DND-41 (cell line): Measurements from ENCODE around the gene ZNF431.

Source experiments
- ATAC-seq: fragments of 200-7000 bp; cut with Tn5 transposase; 3 replicates; pipeline ENCODE4 v1.9.1; 2021; ENCODE audit warnings: low read depth; ENCODE audit not compliant: insufficient read depth
- DNase-seq: peaks from one replicate; pipeline ENCODE4 v3.0.0-alpha.2; 2020
- H2AFZ ChIP-seq: 2 replicates; pipeline ENCODE4 v1.6.0; 2012; ENCODE audit warnings: low read depth, low read length
- H3K27ac ChIP-seq: 2 replicates; pipeline ENCODE4 v1.5.1; 2012; ENCODE audit warnings: low read length, inconsistent platforms
- H3K27me3 ChIP-seq: fragments of 200-600 bp; sonication (generic); 2 replicates; pipeline ENCODE4 v1.6.0; 2012; ENCODE audit warnings: low read length, mild to moderate bottlenecking, inconsistent platforms; ENCODE audit not compliant: insufficient read depth, poor library complexity
- H3K36me3 ChIP-seq: 2 replicates; pipeline ENCODE4 v1.5.1; 2012; ENCODE audit warnings: low read length, inconsistent platforms; ENCODE audit not compliant: insufficient read depth
- H3K4me1 ChIP-seq: 2 replicates; pipeline ENCODE4 v1.5.1; 2012; ENCODE audit warnings: mild to moderate bottlenecking, low read length; ENCODE audit not compliant: insufficient read depth
- H3K4me2 ChIP-seq: 2 replicates; pipeline ENCODE4 v1.6.0; 2012; ENCODE audit warnings: mild to moderate bottlenecking, moderate library complexity, low read length, inconsistent platforms; ENCODE audit not compliant: insufficient read depth
- H3K4me3 ChIP-seq, 2 experiments: fragments of 200-600 bp in 1 of 2; shearing (Covaris generic) in 1 of 2; 2 replicates each; pipeline ENCODE4 v1.5.1; 2012 to 2016; ENCODE audit warnings: inconsistent platforms in 2 of 2, low read length in 2 of 2, mild to moderate bottlenecking in 2 of 2, low read depth in 1 of 2, moderate library complexity in 1 of 2
- H3K79me2 ChIP-seq: 2 replicates; pipeline ENCODE4 v1.6.0; 2012; ENCODE audit warnings: low read length, inconsistent platforms; ENCODE audit not compliant: insufficient read depth
- H3K9ac ChIP-seq: 2 replicates; pipeline ENCODE4 v1.6.0; 2012; ENCODE audit warnings: low read depth, mild to moderate bottlenecking, inconsistent platforms, low read length, moderate library complexity
- H3K9me3 ChIP-seq: 2 replicates; pipeline ENCODE4 v1.5.1; 2012; ENCODE audit warnings: low read length, moderate library complexity, mild to moderate bottlenecking, inconsistent platforms; ENCODE audit not compliant: insufficient read depth, severe bottlenecking
- H4K20me1 ChIP-seq: 2 replicates; pipeline ENCODE4 v1.6.0; 2012; ENCODE audit warnings: low read length; ENCODE audit not compliant: insufficient read depth
- CTCF ChIP-seq: IDR thresholded peaks from 2 replicates; pipeline ENCODE4 v1.5.1; 2012; ENCODE audit warnings: borderline replicate concordance, low read length, moderate library complexity, mild to moderate bottlenecking; ENCODE audit not compliant: poor library complexity, severe bottlenecking; ENCODE audit errors: extremely low read depth
- EZH2 ChIP-seq: IDR thresholded peaks from 3 replicates; pipeline ENCODE4 v1.6.1; 2012; ENCODE audit warnings: borderline replicate concordance, low read depth, mild to moderate bottlenecking, moderate library complexity, low read length, inconsistent platforms; ENCODE audit not compliant: severe bottlenecking

Gene ZNF431

GRCh38 chr19:21238670-21239069 is 96.8 kb downstream of the ZNF431 start:
- DNase-seq = no peak
- no peak overlapping the region for H3K4me2 ChIP-seq
- no peaks in the 10 kb centered on the region for H3K79me2 ChIP-seq
- no peak overlapping the region for H3K4me3 ChIP-seq
- TF ChIP-seq CTCF (no peak), EZH2 (no peak)
- no peaks in the 10 kb centered on the region for H3K27me3 ChIP-seq
- ATAC-seq = no peak
- H3K9ac ChIP-seq = no peak overlapping the region
- no peaks in the 10 kb centered on the region for H3K36me3 ChIP-seq
- H3K9me3 ChIP-seq = peaks cover 3% of the 10 kb centered on the region
- H4K20me1 ChIP-seq = no peaks in the 10 kb centered on the region
- H2AFZ ChIP-seq = no peak overlapping the region
- H3K4me1 ChIP-seq = no peaks in the 10 kb centered on the region
- H3K27ac ChIP-seq = no peak overlapping the region
